HG03064 (cell line): ENCODE results near the gene VPS54.

Experiments
- ATAC-seq: cut with Tn5 transposase; IDR thresholded peaks from one replicate; pipeline ENCODE4 v1.9.1; 2021; ENCODE audit warnings: low read depth; ENCODE audit not compliant: unreplicated experiment

The VPS54 gene

GRCh38 chr2:63875559-63876245 lies 143.5 kb downstream of the VPS54 start:
- no peak for ATAC-seq

- ATAC-seq = no peak
Observed at GRCh38 chr2:63875131-63875527, 144.1 kb downstream of the VPS54 start.

- no peak for ATAC-seq
Observed at GRCh38 chr2:63874204-63875130, 144.8 kb downstream of the VPS54 start.

GRCh38 chr2:63872571-63873328 lies 146.5 kb downstream of the VPS54 start:
- no peak for ATAC-seq

GRCh38 chr2:63871864-63872263 lies 147.4 kb downstream of the VPS54 start:
- no peak for ATAC-seq

- ATAC-seq = no peak
Observed at GRCh38 chr2:63870679-63871078, 148.5 kb downstream of the VPS54 start.

GRCh38 chr2:63866009-63866709 lies 153.1 kb downstream of the VPS54 start:
- no peak for ATAC-seq

GRCh38 chr2:63865159-63865799 lies 153.9 kb downstream of the VPS54 start:
- no peak for ATAC-seq

- no peak for ATAC-seq
Observed at GRCh38 chr2:63863707-63864106, 155.5 kb downstream of the VPS54 start.

GRCh38 chr2:63862806-63863205 lies 156.4 kb downstream of the VPS54 start:
- ATAC-seq = no peak

- no peak for ATAC-seq
Observed at GRCh38 chr2:63861220-63861822, 157.9 kb downstream of the VPS54 start.

- ATAC-seq = no peak
Observed at GRCh38 chr2:63858291-63858690, 160.9 kb downstream of the VPS54 start.

- ATAC-seq = no peak
Observed at GRCh38 chr2:63856303-63856603, 163.0 kb downstream of the VPS54 start.

- no peak for ATAC-seq
Observed at GRCh38 chr2:63855418-63856302, 163.6 kb downstream of the VPS54 start.

- ATAC-seq = no peak
Observed at GRCh38 chr2:63853527-63854310, 165.5 kb downstream of the VPS54 start.

GRCh38 chr2:63851691-63852311 lies 167.4 kb downstream of the VPS54 start:
- ATAC-seq = no peak

- no peak for ATAC-seq
Observed at GRCh38 chr2:63850649-63851048, 168.6 kb downstream of the VPS54 start.

- no peak for ATAC-seq
Observed at GRCh38 chr2:63850204-63850571, 169.0 kb downstream of the VPS54 start.
